Stimulated activated CD4-positive, alpha-beta T cell treated with anti-CD3 and anti-CD28 coated beads, Interleukin-2, amount 100 ng/mL, for 24 hours (primary cell): ENCODE data around the gene KCND2.
"Not testable (repeated sequence)": the region's sequence is repeated elsewhere in the genome, so short reads cannot be mapped to it uniquely, and the experiment has no call there.

Experiments
- DNase-seq, 2 donors: peaks; one replicate each; pipeline ENCODE4 v3.0.0-alpha.2; 2020

The KCND2 gene

GRCh38 chr7:120272701-120273475 lies at the start of gene KCND2:
KCND2 (plus strand) TSS chr7:120273175.
- no peak for DNase-seq

- no peak for DNase-seq
Observed at GRCh38 chr7:120226188-120226587, 46.8 kb upstream of the KCND2 start.

- DNase-seq, result no peak
Observed at GRCh38 chr7:120227255-120227654, 45.7 kb upstream of the KCND2 start.

- no peak for DNase-seq
Observed at GRCh38 chr7:120229084-120229483, 43.9 kb upstream of the KCND2 start.

- no peak for DNase-seq
Observed at GRCh38 chr7:120233338-120233737, 39.6 kb upstream of the KCND2 start.

- DNase-seq, result not testable (repeated sequence)
Observed at GRCh38 chr7:120240350-120240749, 32.6 kb upstream of the KCND2 start.

GRCh38 chr7:120241973-120242372 lies 31.0 kb upstream of the KCND2 start:
- no peak for DNase-seq

GRCh38 chr7:120254845-120255244 lies 18.1 kb upstream of the KCND2 start:
- DNase-seq, result no peak

GRCh38 chr7:120256344-120257070 lies 16.5 kb upstream of the KCND2 start:
- no peak for DNase-seq

- no peak for DNase-seq
Observed at GRCh38 chr7:120259386-120259785, 13.6 kb upstream of the KCND2 start.

- DNase-seq, result no peak
Observed at GRCh38 chr7:120260111-120260510, 12.9 kb upstream of the KCND2 start.

GRCh38 chr7:120272261-120272660 lies 714 bp upstream of the KCND2 start:
- DNase-seq, result no peak

GRCh38 chr7:120273476-120273975 lies 551 bp downstream of the KCND2 start:
- peak in 1 of 2 donors; percentile 4 for DNase-seq

GRCh38 chr7:120274482-120274881 lies 1.5 kb downstream of the KCND2 start:
- no peak for DNase-seq

- no peak for DNase-seq
Observed at GRCh38 chr7:120274899-120275298, 1.9 kb downstream of the KCND2 start.

GRCh38 chr7:120276720-120277119 lies 3.7 kb downstream of the KCND2 start:
- DNase-seq, result no peak

GRCh38 chr7:120278773-120279172 lies 5.8 kb downstream of the KCND2 start:
- no peak for DNase-seq

GRCh38 chr7:120280743-120281142 lies 7.8 kb downstream of the KCND2 start:
- DNase-seq, result no peak

GRCh38 chr7:120293027-120293426 lies 20.1 kb downstream of the KCND2 start:
- DNase-seq, result no peak

- DNase-seq, result no peak
Observed at GRCh38 chr7:120302190-120302589, 29.2 kb downstream of the KCND2 start.

GRCh38 chr7:120303105-120303504 lies 30.1 kb downstream of the KCND2 start:
- no peak for DNase-seq

GRCh38 chr7:120304674-120305073 lies 31.7 kb downstream of the KCND2 start:
- no peak for DNase-seq

- no peak for DNase-seq
Observed at GRCh38 chr7:120307991-120308545, 35.1 kb downstream of the KCND2 start.
